ENCODE results near the gene COPA. TPM values are rescaled to one million over a fixed set of nuclear protein-coding genes. Genes with fewer than 3 reads are reported as not detected.

The COPA gene
- total RNA-seq, 1 experiment from 2014 or later: 118 TPM

DNA sequence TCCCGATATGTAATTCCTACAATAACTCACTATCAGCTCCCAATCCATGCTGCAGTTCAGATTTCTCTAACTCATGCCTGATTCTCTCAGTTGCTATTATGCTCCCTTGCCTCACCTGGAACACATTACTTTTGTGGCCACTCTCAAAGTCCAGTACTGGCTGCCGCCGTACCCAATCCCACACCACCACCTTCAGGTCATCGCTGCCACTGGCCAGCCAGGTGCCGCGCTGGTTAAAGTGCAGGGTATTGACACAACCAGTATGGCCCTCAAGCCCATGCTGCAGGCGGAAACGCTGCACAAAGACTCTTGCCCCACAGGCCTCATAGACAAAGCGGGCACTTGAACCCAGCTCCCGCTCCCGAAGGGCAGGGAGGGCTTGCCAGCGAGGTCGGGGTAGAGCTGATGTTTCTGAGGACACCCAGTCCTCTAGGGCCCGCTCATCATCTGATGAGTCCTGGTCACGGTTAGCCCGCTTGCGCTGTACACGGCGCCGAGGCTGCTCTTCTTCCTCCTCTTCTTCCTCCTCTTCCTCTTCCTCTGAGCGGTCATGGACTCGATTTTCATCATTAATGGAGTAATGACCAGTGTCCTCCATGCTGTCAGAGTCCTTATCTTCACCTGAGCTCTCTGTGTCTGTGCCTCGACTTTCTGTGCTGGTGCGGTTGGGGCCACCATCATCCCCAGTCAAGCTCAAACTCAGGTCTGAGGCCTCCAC, 103.3 kb downstream of the COPA start:
- no peak overlapping the region for H3K4me3 ChIP-seq (ENCODE audit: low read depth in 2 of 2, low read length in 2 of 2)
- H3K27ac ChIP-seq (ENCODE audit: low read length): no peak overlapping the region
- H3K4me1 ChIP-seq (ENCODE audit: control insufficient read depth, insufficient read depth, low read length): no peaks in the 10 kb centered on the region
- TSS peak; percentile 28 for BruUV-seq (replicated peaks)
- H3K9me3 ChIP-seq (ENCODE audit: control insufficient read depth, insufficient read depth, low read depth, low read length): no peaks in the 10 kb centered on the region
- in situ Hi-C loops (cut with HindIII; ENCODE audit: low pct_unique_long_range_greater_than_20kb, low sequenced_read_pairs): no loop called here
- intact Hi-C loops (cut with micrococcal nuclease; ENCODE audit: unreplicated experiment): no loop called here
- ChIA-PET CTCF (interaction anchor here (1.1 to 1.4 kb wide), 2 partner anchors 12 to 46 kb away, joined by 3 to 5 read pairs; no protein-coding TSS in a partner anchor), POLR2A (no interaction called here)
- peaks cover 33% of the 10 kb centered on the region for H3K36me3 ChIP-seq (ENCODE audit: control insufficient read depth, insufficient read depth, low read length)
- ATAC-seq: no peak; the same call in 1 of the 2 replicates
- DNase-seq (ENCODE audit: low read depth, low spot score): no peak
- TF ChIP-seq, protein P1, sequence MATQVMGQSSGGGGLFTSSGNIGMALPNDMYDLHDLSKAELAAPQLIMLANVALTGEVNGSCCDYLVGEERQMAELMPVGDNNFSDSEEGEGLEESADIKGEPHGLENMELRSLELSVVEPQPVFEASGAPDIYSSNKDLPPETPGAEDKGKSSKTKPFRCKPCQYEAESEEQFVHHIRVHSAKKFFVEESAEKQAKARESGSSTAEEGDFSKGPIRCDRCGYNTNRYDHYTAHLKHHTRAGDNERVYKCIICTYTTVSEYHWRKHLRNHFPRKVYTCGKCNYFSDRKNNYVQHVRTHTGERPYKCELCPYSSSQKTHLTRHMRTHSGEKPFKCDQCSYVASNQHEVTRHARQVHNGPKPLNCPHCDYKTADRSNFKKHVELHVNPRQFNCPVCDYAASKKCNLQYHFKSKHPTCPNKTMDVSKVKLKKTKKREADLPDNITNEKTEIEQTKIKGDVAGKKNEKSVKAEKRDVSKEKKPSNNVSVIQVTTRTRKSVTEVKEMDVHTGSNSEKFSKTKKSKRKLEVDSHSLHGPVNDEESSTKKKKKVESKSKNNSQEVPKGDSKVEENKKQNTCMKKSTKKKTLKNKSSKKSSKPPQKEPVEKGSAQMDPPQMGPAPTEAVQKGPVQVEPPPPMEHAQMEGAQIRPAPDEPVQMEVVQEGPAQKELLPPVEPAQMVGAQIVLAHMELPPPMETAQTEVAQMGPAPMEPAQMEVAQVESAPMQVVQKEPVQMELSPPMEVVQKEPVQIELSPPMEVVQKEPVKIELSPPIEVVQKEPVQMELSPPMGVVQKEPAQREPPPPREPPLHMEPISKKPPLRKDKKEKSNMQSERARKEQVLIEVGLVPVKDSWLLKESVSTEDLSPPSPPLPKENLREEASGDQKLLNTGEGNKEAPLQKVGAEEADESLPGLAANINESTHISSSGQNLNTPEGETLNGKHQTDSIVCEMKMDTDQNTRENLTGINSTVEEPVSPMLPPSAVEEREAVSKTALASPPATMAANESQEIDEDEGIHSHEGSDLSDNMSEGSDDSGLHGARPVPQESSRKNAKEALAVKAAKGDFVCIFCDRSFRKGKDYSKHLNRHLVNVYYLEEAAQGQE (IDR thresholded peaks at IDR 0.05; ENCODE audit: insufficient read depth in 1 of 2, low read depth in 2 of 2, low read length in 1 of 2): no peak
- TF ChIP-seq SIN3A (IDR thresholded peaks at IDR 0.05; ENCODE audit: borderline replicate concordance, insufficient read depth, low read depth, low read length) (no peak), POLR2AphosphoS5 (IDR thresholded peaks at IDR 0.05; ENCODE audit: low read depth, low read length) (no peak), TCF7L2 (IDR thresholded peaks at IDR 0.05; ENCODE audit: low read depth, low read length) (no peak)
- TF ChIP-seq, protein P2, sequence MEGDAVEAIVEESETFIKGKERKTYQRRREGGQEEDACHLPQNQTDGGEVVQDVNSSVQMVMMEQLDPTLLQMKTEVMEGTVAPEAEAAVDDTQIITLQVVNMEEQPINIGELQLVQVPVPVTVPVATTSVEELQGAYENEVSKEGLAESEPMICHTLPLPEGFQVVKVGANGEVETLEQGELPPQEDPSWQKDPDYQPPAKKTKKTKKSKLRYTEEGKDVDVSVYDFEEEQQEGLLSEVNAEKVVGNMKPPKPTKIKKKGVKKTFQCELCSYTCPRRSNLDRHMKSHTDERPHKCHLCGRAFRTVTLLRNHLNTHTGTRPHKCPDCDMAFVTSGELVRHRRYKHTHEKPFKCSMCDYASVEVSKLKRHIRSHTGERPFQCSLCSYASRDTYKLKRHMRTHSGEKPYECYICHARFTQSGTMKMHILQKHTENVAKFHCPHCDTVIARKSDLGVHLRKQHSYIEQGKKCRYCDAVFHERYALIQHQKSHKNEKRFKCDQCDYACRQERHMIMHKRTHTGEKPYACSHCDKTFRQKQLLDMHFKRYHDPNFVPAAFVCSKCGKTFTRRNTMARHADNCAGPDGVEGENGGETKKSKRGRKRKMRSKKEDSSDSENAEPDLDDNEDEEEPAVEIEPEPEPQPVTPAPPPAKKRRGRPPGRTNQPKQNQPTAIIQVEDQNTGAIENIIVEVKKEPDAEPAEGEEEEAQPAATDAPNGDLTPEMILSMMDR (IDR thresholded peaks at IDR 0.05): no peak
- no peaks in the 10 kb centered on the region for H3K27me3 ChIP-seq (ENCODE audit: control insufficient read depth, insufficient read depth, low read length)

Other genes starting within 250 kb of the COPA start
- gene IGSF8, start 244.6 kb downstream of the COPA start, total RNA-seq (2021; ENCODE audit: unreplicated experiment): 18.8 TPM
- 0.15 TPM for gene ATP1A2, start 227.5 kb downstream of the COPA start, total RNA-seq (2021; ENCODE audit: unreplicated experiment)
- not detected for gene ATP1A4, start 191.6 kb downstream of the COPA start, total RNA-seq (2021; ENCODE audit: unreplicated experiment)
- not detected for gene CASQ1, start 152.7 kb downstream of the COPA start, total RNA-seq (2021; ENCODE audit: unreplicated experiment)
- gene PEA15, start 137.9 kb downstream of the COPA start, total RNA-seq (2021; ENCODE audit: unreplicated experiment): 94.3 TPM
- 127 TPM for gene DCAF8, start 80.7 kb downstream of the COPA start, total RNA-seq (2021; ENCODE audit: unreplicated experiment)
- gene PEX19, start 58.1 kb downstream of the COPA start, total RNA-seq (2021; ENCODE audit: unreplicated experiment): 55.1 TPM
- gene NCSTN, start 133 bp upstream of the COPA start, total RNA-seq (2021; ENCODE audit: unreplicated experiment): 93.7 TPM
- 0.18 TPM for gene NHLH1, start 23.8 kb upstream of the COPA start, total RNA-seq (2021; ENCODE audit: unreplicated experiment)
- gene VANGL2, start 57.3 kb upstream of the COPA start, total RNA-seq (2021; ENCODE audit: unreplicated experiment): 0.10 TPM
- not detected for gene SLAMF6, start 180.0 kb upstream of the COPA start, total RNA-seq (2021; ENCODE audit: unreplicated experiment)
- gene CD84, start 236.2 kb upstream of the COPA start, total RNA-seq (2021; ENCODE audit: unreplicated experiment): 0.26 TPM

All from Panc1 (cell line).